Muscle of leg (tissue), 11 donors: Measurements from ENCODE around the gene POLR2B. TPM values are rescaled to one million over a fixed set of nuclear protein-coding genes. Genes with fewer than 3 reads are reported as not detected.
A peak's percentile ranks its signal among the peaks of the same experiment; 100 is the strongest.
"Not testable (repeated sequence)": the region's sequence is repeated elsewhere in the genome, so short reads cannot be mapped to it uniquely, and the experiment has no call there.

Experiments used
- DNase-seq: peaks from one replicate; pipeline ENCODE4 v3.0.0; 2013
- H3K27ac ChIP-seq: one replicate; pipeline ENCODE4 v1.5.1; 2013; ENCODE audit warnings: mild to moderate bottlenecking, low read length, control low read depth
- H3K27me3 ChIP-seq: one replicate; pipeline ENCODE4 v1.6.1; 2013; ENCODE audit warnings: low read length; ENCODE audit not compliant: control insufficient read depth, insufficient read depth
- H3K36me3 ChIP-seq: one replicate; pipeline ENCODE4 v1.6.1; 2013; ENCODE audit warnings: low read length; ENCODE audit not compliant: control insufficient read depth, insufficient read depth
- H3K4me1 ChIP-seq: one replicate; pipeline ENCODE4 v1.6.1; 2013; ENCODE audit warnings: low read length; ENCODE audit not compliant: control insufficient read depth, insufficient read depth
- H3K4me3 ChIP-seq: one replicate; pipeline ENCODE4 v1.5.1; 2013; ENCODE audit warnings: low read length, control low read depth
- H3K9me3 ChIP-seq: replicated peaks from 2 replicates; pipeline ENCODE4 v1.6.1; 2013; ENCODE audit warnings: low read depth, low read length; ENCODE audit not compliant: control insufficient read depth
- WGBS: methylation state at CpG from one replicate; pipeline ENCODE4 v1.1.5; 2013; ENCODE audit warnings: missing lambda C conversion rate; ENCODE audit not compliant: insufficient coverage; 5-methylcytosine and 5-hydroxymethylcytosine counted together
- polyA plus RNA-seq, 8 donors: library from polyadenylated mRNA; unstranded; fragments of 120-200 nt; gene quantifications; one replicate each; pipeline versions ENCODE4 v1.2.1 to v1.2.3, GENCODE V29; 2013; ENCODE audit warnings: inconsistent platforms in 1 of 8, low replicate concordance in 1 of 8; ENCODE audit not compliant: insufficient read length in 8 of 8, insufficient read depth in 1 of 8
- total RNA-seq: library from RNA; stranded (reverse); fragments of 120-200 nt; gene quantifications from one replicate; pipeline ENCODE4 v1.2.4, GENCODE V29; 2013

The POLR2B gene
- total and polyA plus RNA-seq, 9 donors = 62.2 to 89.6 (median 72.7) TPM

- not testable (repeated sequence) for H3K4me3 ChIP-seq, H3K36me3 ChIP-seq, H3K27ac ChIP-seq, H3K9me3 ChIP-seq, H3K27me3 ChIP-seq, DNase-seq
- 100% methylated on average over 4 of the region's 6 CpGs for WGBS
- H3K4me1 ChIP-seq = peaks cover 19% of the 10 kb centered on the region
These were observed 68.3 kb downstream of the POLR2B start for GRCh38 chr4:57047046-57047445.

GRCh38 chr4:57048590-57049304, 70.1 kb downstream of the POLR2B start:
- no peak overlapping the region for H3K27ac ChIP-seq
- WGBS = no CpG with 5 or more reads among the region's 1 CpG

GRCh38 chr4:57051095-57051494, 72.4 kb downstream of the POLR2B start:
- no peaks in the 10 kb centered on the region for H3K27me3 ChIP-seq
- 53% methylated on average over 3 of the region's 3 CpGs for WGBS
- H3K36me3 ChIP-seq = no peaks in the 10 kb centered on the region
- no peaks in the 10 kb centered on the region for H3K4me1 ChIP-seq
- no peak overlapping the region for H3K4me3 ChIP-seq
- no peak overlapping the region for H3K27ac ChIP-seq
- H3K9me3 ChIP-seq = no peaks in the 10 kb centered on the region
- DNase-seq = peak; percentile 68

More at GRCh38 chr4:57048590-57049304, 70.1 kb downstream of the POLR2B start:
- Histone ChIP-seq H3K36me3 (no peaks in the 10 kb centered on the region), H3K9me3 (no peaks in the 10 kb centered on the region), H3K4me3 (no peak overlapping the region), H3K27me3 (no peaks in the 10 kb centered on the region), H3K4me1 (peaks cover 6% of the 10 kb centered on the region)
- no peak for DNase-seq

- no peak for DNase-seq
- Histone ChIP-seq H3K9me3 (no peaks in the 10 kb centered on the region), H3K27me3 (no peaks in the 10 kb centered on the region), H3K4me3 (no peak overlapping the region), H3K4me1 (no peaks in the 10 kb centered on the region), H3K36me3 (no peaks in the 10 kb centered on the region), H3K27ac (peak overlapping the region; percentile 23)
- no CpG with 5 or more reads among the region's 2 CpGs for WGBS
These were observed 72.8 kb downstream of the POLR2B start for GRCh38 chr4:57051524-57051923.

- DNase-seq = no peak
- no peaks in the 10 kb centered on the region for H3K36me3 ChIP-seq
- no peak overlapping the region for H3K4me3 ChIP-seq
- H3K4me1 ChIP-seq = no peaks in the 10 kb centered on the region
- no peaks in the 10 kb centered on the region for H3K27me3 ChIP-seq
- 60% methylated on average over 1 of the region's 5 CpGs for WGBS
- no peaks in the 10 kb centered on the region for H3K9me3 ChIP-seq
- H3K27ac ChIP-seq = no peak overlapping the region
These were observed 74.8 kb downstream of the POLR2B start for GRCh38 chr4:57053508-57053907.

- no peak overlapping the region for H3K27ac ChIP-seq
- WGBS = 54% methylated on average over 10 of the region's 14 CpGs
- H3K27me3 ChIP-seq = no peaks in the 10 kb centered on the region
These were observed 77.2 kb downstream of the POLR2B start for GRCh38 chr4:57055886-57056285.

GRCh38 chr4:57059890-57060716, 81.4 kb downstream of the POLR2B start:
- Histone ChIP-seq H3K27ac (no peak overlapping the region), H3K9me3 (no peaks in the 10 kb centered on the region), H3K36me3 (no peaks in the 10 kb centered on the region), H3K4me3 (no peak overlapping the region), H3K27me3 (no peaks in the 10 kb centered on the region), H3K4me1 (peaks cover 7% of the 10 kb centered on the region)
- WGBS = no CpG with 5 or more reads among the region's 6 CpGs
- peak; percentile 37 for DNase-seq

More at GRCh38 chr4:57055886-57056285, 77.2 kb downstream of the POLR2B start:
- no peak for DNase-seq
- no peaks in the 10 kb centered on the region for H3K36me3 ChIP-seq
- no peaks in the 10 kb centered on the region for H3K9me3 ChIP-seq
- H3K4me1 ChIP-seq = no peaks in the 10 kb centered on the region
- no peak overlapping the region for H3K4me3 ChIP-seq

GRCh38 chr4:57060717-57061067, 82.0 kb downstream of the POLR2B start:
- H3K4me3 ChIP-seq, H3K9me3 ChIP-seq, H3K27me3 ChIP-seq, H3K27ac ChIP-seq, H3K36me3 ChIP-seq, DNase-seq: not testable (repeated sequence)
- peaks cover 11% of the 10 kb centered on the region for H3K4me1 ChIP-seq
- 84% methylated on average over 6 of the region's 6 CpGs for WGBS

GRCh38 chr4:57061395-57061794, 82.7 kb downstream of the POLR2B start:
- no CpG with 5 or more reads among the region's 5 CpGs for WGBS
- Histone ChIP-seq H3K36me3 (no peaks in the 10 kb centered on the region), H3K27me3 (no peaks in the 10 kb centered on the region), H3K9me3 (no peaks in the 10 kb centered on the region), H3K27ac (no peak overlapping the region), H3K4me1 (peaks cover 13% of the 10 kb centered on the region), H3K4me3 (no peak overlapping the region)
- no peak for DNase-seq

- H3K27me3 ChIP-seq = no peaks in the 10 kb centered on the region
- H3K9me3 ChIP-seq = no peaks in the 10 kb centered on the region
- no CpG with 5 or more reads among the region's 1 CpG for WGBS
- H3K27ac ChIP-seq = no peak overlapping the region
- no peaks in the 10 kb centered on the region for H3K36me3 ChIP-seq
- H3K4me3 ChIP-seq = no peak overlapping the region
- no peak for DNase-seq
- H3K4me1 ChIP-seq = peaks cover 13% of the 10 kb centered on the region
These were observed 84.8 kb downstream of the POLR2B start for GRCh38 chr4:57063518-57063917.
